Tibial nerve (tissue), 4 donors: Measurements from ENCODE around the gene TMEM53. TPM values are rescaled to one million over a fixed set of nuclear protein-coding genes. Genes with fewer than 3 reads are reported as not detected.

Source experiments
- DNase-seq, 2 donors: peaks; one replicate each; pipeline ENCODE4 v3.0.0-alpha.2; 2019; ENCODE audit warnings: low spot score in 2 of 2
- H3K27ac ChIP-seq, 4 donors: fragments of 200-600 bp; sonication (generic) in 3 of 4; one replicate each; pipeline ENCODE4 v1.5.1; 2017 to 2019; ENCODE audit warnings: mild to moderate bottlenecking in 1 of 4
- H3K27me3 ChIP-seq, 2 donors: fragments of 200-600 bp; sonication (generic) in 1 of 2; one replicate each; pipeline versions ENCODE4 v1.5.1 to v1.6.0; 2017 to 2019
- H3K36me3 ChIP-seq, 3 donors: fragments of 200-600 bp; sonication (generic); one replicate each; pipeline ENCODE4 v1.5.1; 2018 to 2019
- H3K4me1 ChIP-seq, 4 donors: fragments of 200-600 bp; sonication (generic) in 3 of 4; one replicate each; pipeline ENCODE4 v1.5.1; 2017 to 2019
- H3K4me3 ChIP-seq, 4 donors: fragments of 200-600 bp; sonication (generic) in 3 of 4; one replicate each; pipeline ENCODE4 v1.5.1; 2017 to 2019; ENCODE audit warnings: mild to moderate bottlenecking in 1 of 4, moderate library complexity in 1 of 4
- H3K9me3 ChIP-seq, 4 donors: fragments of 200-600 bp; sonication (generic) in 3 of 4; one replicate each; pipeline ENCODE4 v1.5.1; 2017 to 2019
- EP300 ChIP-seq, 2 donors: sonication (generic); formaldehyde crosslinking; IDR thresholded peaks; one replicate each; pipeline ENCODE4 v1.6.1; 2017; ENCODE audit warnings: antibody characterized with exemption in 2 of 2, mild to moderate bottlenecking in 1 of 2
- POLR2A ChIP-seq, 2 donors: fragments of 450-650 bp; IDR thresholded peaks; one replicate each; pipeline ENCODE4 v1.6.1; 2017; ENCODE audit warnings: antibody characterized with exemption in 2 of 2, mild to moderate bottlenecking in 2 of 2, moderate library complexity in 2 of 2
- WGBS, 2 donors: methylation state at CpG; one replicate each; pipeline ENCODE4 v1.1.5; 2018; 5-methylcytosine and 5-hydroxymethylcytosine counted together
- total RNA-seq, 4 donors: library from RNA; depleted of rRNA; stranded (reverse); fragments of >200 nt; gene quantifications; one replicate each; pipeline ENCODE4 v1.1.0, GENCODE V29; 2016
- TF ChIP-seq, protein P1 (sequence below), 5 experiments: fragments of 200-600 bp in 3 of 5; fragments of 450-650 bp in 2 of 5; sonication (generic) in 3 of 5; IDR thresholded peaks; one replicate each; pipeline ENCODE4 v1.5.1; 2016 to 2019; ENCODE audit warnings: antibody characterized with exemption in 5 of 5, mild to moderate bottlenecking in 3 of 5, moderate library complexity in 2 of 5

TMEM53 gene
- total RNA-seq, 4 donors from 2014 or later = 7.2 to 10.5 (median 9.5) TPM

DNA sequence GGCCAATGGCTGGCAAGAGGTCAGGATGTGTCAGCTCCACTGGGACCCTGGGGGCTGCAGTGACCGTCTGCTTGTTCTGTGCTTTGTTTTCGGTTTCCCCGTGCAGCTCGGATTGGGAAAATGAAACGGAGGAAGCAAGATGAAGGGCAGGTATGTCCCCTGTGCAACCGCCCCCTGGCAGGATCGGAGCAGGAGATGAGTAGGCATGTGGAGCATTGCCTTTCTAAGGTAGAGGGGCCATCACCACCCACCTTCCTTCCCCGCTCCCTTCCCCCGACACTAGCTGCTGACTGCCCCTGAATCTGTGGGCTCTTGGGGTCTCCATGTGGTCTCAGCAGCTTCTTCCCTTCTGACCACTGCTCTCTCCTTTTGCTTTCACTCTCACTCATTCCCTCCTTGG lies 38.8 kb downstream of the TMEM53 start:
- H3K9me3 ChIP-seq = no peaks in the 10 kb centered on the region
- peaks cover 3 to 71% (median 28%) of the 10 kb centered on the region in 3 donors for H3K36me3 ChIP-seq
- no peaks in the 10 kb centered on the region for H3K27me3 ChIP-seq
- H3K4me1 ChIP-seq = peaks cover 0 to 46% (median 10%) of the 10 kb centered on the region in 4 donors
- WGBS, 2 donors = 73 to 78% methylated on average over 9 of the region's 9 CpGs
- no peak for DNase-seq
- H3K4me3 ChIP-seq = no peak overlapping the region
- no peak overlapping the region for H3K27ac ChIP-seq
- TF ChIP-seq, protein P1, sequence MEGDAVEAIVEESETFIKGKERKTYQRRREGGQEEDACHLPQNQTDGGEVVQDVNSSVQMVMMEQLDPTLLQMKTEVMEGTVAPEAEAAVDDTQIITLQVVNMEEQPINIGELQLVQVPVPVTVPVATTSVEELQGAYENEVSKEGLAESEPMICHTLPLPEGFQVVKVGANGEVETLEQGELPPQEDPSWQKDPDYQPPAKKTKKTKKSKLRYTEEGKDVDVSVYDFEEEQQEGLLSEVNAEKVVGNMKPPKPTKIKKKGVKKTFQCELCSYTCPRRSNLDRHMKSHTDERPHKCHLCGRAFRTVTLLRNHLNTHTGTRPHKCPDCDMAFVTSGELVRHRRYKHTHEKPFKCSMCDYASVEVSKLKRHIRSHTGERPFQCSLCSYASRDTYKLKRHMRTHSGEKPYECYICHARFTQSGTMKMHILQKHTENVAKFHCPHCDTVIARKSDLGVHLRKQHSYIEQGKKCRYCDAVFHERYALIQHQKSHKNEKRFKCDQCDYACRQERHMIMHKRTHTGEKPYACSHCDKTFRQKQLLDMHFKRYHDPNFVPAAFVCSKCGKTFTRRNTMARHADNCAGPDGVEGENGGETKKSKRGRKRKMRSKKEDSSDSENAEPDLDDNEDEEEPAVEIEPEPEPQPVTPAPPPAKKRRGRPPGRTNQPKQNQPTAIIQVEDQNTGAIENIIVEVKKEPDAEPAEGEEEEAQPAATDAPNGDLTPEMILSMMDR (IDR thresholded peaks at IDR 0.05) = no peak
- TF ChIP-seq POLR2A (IDR thresholded peaks at IDR 0.05) (no peak), EP300 (IDR thresholded peaks at IDR 0.05) (no peak)

GRCh38 chr1:44634606-44635189 lies 39.6 kb downstream of the TMEM53 start:
- Histone ChIP-seq H3K27ac (no peak overlapping the region), H3K9me3 (no peaks in the 10 kb centered on the region), H3K4me1 (peaks cover 0 to 46% (median 10%) of the 10 kb centered on the region in 4 donors), H3K27me3 (no peaks in the 10 kb centered on the region), H3K36me3 (peaks cover 0 to 64% (median 28%) of the 10 kb centered on the region in 3 donors), H3K4me3 (no peak overlapping the region)
- 81 to 98% methylated on average over 3 of the region's 3 CpGs for WGBS, 2 donors
- TF ChIP-seq EP300 (IDR thresholded peaks at IDR 0.05) (no peak), POLR2A (IDR thresholded peaks at IDR 0.05) (no peak)
- TF ChIP-seq, protein P1 (IDR thresholded peaks at IDR 0.05) = no peak
- no peak for DNase-seq

DNA sequence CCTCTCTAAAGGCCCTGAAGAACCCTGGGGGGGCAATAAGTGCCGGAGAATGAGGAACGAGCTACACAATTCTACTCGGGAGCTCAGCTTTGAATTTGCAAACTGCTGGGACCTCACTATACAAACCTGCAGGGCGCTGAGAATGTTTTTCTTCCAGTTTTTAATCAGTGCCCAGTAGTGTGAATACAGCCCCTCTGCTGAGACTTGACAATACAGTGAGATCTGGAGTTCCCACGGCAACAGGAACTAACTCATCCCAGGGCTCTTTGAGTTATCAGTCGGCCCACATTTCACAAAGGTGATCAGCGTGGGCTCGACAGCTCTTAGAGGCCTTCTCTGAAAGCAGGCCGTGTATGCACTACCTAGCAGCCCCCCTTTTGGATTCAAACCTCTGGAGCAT lies 41.7 kb downstream of the TMEM53 start:
- Histone ChIP-seq H3K36me3 (peaks cover 0 to 43% (median 21%) of the 10 kb centered on the region in 3 donors), H3K27ac (peak overlapping the region; percentile 69 to 96 (median 95)), H3K9me3 (no peaks in the 10 kb centered on the region), H3K4me3 (peak overlapping the region; percentile 77 to 82 (median 79)), H3K4me1 (peaks cover 0 to 46% (median 10%) of the 10 kb centered on the region in 4 donors), H3K27me3 (no peaks in the 10 kb centered on the region)
- 7 to 22% methylated on average over 9 of the region's 9 CpGs for WGBS, 2 donors
- TF ChIP-seq EP300 (IDR thresholded peaks at IDR 0.05) = no peak
- TF ChIP-seq POLR2A (IDR thresholded peaks at IDR 0.05) = no peak
- TF ChIP-seq, protein P1 (IDR thresholded peaks at IDR 0.05) = no peak
- no peak for DNase-seq

DNA sequence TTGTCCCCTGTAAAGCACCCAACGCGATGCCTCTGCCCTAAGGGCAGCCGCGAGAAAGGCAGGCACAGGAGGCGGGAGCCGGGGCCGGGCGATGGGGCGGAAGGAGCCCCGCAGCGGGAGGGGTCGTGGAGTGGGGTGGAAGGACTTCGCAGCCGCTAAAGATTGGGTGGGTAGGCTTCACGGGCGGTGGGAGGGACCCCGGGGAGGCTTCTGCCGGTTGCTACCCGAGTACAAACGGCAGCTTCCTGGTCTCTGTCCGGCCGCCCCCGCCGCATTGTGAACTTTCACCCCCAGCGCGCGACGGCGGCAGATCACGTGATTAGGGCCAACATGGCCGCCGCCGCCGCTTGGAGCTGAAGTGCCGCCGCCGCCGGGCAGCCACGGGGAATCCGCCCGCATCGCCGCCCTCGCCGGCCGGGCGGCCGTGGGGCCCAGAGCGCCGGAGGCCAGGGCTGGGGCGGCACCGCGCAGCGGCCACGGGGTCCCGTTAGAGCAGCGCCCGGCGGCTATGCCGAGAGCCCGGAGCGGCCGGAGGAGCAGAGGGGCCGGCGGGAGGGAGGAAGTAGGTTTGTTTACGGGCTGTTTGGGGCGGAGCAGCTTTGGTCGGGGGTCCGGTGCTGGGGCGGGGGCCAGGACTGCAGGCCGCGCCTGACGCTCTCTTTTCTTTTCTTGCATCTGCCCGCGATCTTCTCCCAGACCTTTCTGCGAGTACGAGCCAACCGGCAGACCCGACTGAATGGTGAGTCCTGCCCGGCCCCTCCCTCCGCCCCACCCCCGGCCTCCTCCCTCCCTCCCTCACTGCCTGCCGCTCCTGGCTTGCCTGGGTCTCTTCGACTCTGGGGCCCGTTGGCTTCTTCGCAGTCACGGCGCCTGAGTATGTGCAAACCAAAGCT lies 42.4 kb downstream of the TMEM53 start:
- Histone ChIP-seq H3K4me3 (peak overlapping the region; percentile 77 to 82 (median 79)), H3K27me3 (no peaks in the 10 kb centered on the region), H3K27ac (peak overlapping the region; percentile 69 to 96 (median 95)), H3K9me3 (no peaks in the 10 kb centered on the region), H3K4me1 (peaks cover 0 to 44% (median 10%) of the 10 kb centered on the region in 4 donors), H3K36me3 (peaks cover 0 to 36% (median 14%) of the 10 kb centered on the region in 3 donors)
- 0% methylated on average over 21 to 27 of the region's 88 CpGs for WGBS, 2 donors
- TF ChIP-seq POLR2A (IDR thresholded peaks at IDR 0.05) (peak; percentile 75 to 77), EP300 (IDR thresholded peaks at IDR 0.05) (peak in 1 of 2 donors; percentile 83)
- TF ChIP-seq, protein P1 (IDR thresholded peaks at IDR 0.05) = peak in 1 of 5 experiments; percentile 18
- DNase-seq = peak; percentile 91 to 94

DNA sequence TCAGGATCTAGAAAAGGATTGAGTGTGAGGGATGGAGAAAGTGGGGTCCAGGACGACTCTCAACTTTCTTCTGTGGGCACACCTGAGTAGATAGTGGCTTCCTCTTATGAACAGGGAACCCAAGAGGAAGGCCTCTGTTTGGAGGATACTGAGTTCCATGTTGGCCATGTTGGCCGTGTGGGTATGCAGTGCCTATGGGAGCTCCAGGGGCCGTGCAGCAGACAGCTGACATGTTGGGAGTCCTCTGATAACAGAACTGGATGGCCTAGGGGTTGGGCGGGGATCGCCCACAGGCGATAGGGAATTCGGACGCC lies 43.0 kb downstream of the TMEM53 start:
- Histone ChIP-seq H3K4me1 (peaks cover 0 to 42% (median 10%) of the 10 kb centered on the region in 4 donors), H3K9me3 (no peaks in the 10 kb centered on the region), H3K4me3 (peak overlapping the region; percentile 57 to 82 (median 79)), H3K36me3 (peaks cover 0 to 30% (median 8%) of the 10 kb centered on the region in 3 donors), H3K27ac (peak overlapping the region; percentile 69 to 96 (median 95)), H3K27me3 (no peaks in the 10 kb centered on the region)
- peak in 1 of 2 donors; percentile 13 for DNase-seq
- TF ChIP-seq EP300 (IDR thresholded peaks at IDR 0.05) = no peak
- TF ChIP-seq, protein P1 (IDR thresholded peaks at IDR 0.05) = no peak
- TF ChIP-seq POLR2A (IDR thresholded peaks at IDR 0.05) = no peak
- 18 to 29% methylated on average over 4 to 8 of the region's 8 CpGs for WGBS, 2 donors
